Thyroid gland (tissue), 4 donors: ENCODE data around the gene MYO1D. TPM values are rescaled to one million over a fixed set of nuclear protein-coding genes. Genes with fewer than 3 reads are reported as not detected.

Experiments used
- DNase-seq, 2 donors: peaks; one replicate each; pipeline ENCODE4 v3.0.0-alpha.2; 2019
- H3K27ac ChIP-seq, 3 donors: fragments of 200-600 bp; sonication (generic); 1 replicate in 2 of 3; 2 replicates in 1 of 3; pipeline ENCODE4 v1.5.1; 2016 to 2019; ENCODE audit warnings: mild to moderate bottlenecking in 1 of 3, moderate library complexity in 1 of 3
- H3K27me3 ChIP-seq: fragments of 200-600 bp; sonication (generic); one replicate; pipeline ENCODE4 v1.5.1; 2019
- H3K36me3 ChIP-seq, 2 donors: fragments of 200-600 bp; sonication (generic); one replicate each; pipeline ENCODE4 v1.5.1; 2016 to 2019
- H3K4me1 ChIP-seq, 2 donors: fragments of 200-600 bp; sonication (generic); one replicate each; pipeline ENCODE4 v1.5.1; 2017 to 2019
- H3K4me3 ChIP-seq, 3 donors: fragments of 200-600 bp; sonication (generic); replicated peaks in 1 of 3; 1 replicate in 2 of 3; 2 replicates in 1 of 3; pipeline ENCODE4 v1.5.1; 2016; ENCODE audit warnings: mild to moderate bottlenecking in 1 of 3
- H3K9me3 ChIP-seq: fragments of 200-600 bp; sonication (generic); one replicate; pipeline ENCODE4 v1.5.1; 2017
- CTCF ChIP-seq, 6 experiments: fragments of 200-600 bp in 3 of 6; fragments of 450-650 bp in 3 of 6; sonication (generic) in 3 of 6; IDR thresholded peaks; one replicate each; pipeline ENCODE4 v1.5.1; 2016 to 2019; ENCODE audit warnings: antibody characterized with exemption in 6 of 6, mild to moderate bottlenecking in 2 of 6, inconsistent platforms in 1 of 6, moderate library complexity in 1 of 6
- POLR2A ChIP-seq, 2 donors: fragments of 450-650 bp; IDR thresholded peaks; one replicate each; pipeline ENCODE4 v1.6.1; 2017; ENCODE audit warnings: antibody characterized with exemption in 2 of 2, mild to moderate bottlenecking in 2 of 2, moderate library complexity in 1 of 2
- WGBS, 2 donors: methylation state at CpG; one replicate each; pipeline ENCODE4 v1.1.5; 2017; 5-methylcytosine and 5-hydroxymethylcytosine counted together
- intact Hi-C: fragments of 100-400 bp; cut with DNase I; formaldehyde crosslinking; loops from one replicate; pipeline ENCODE4 v1.15.1; 2023
- total RNA-seq, 4 donors: library from RNA; depleted of rRNA; stranded (reverse); fragments of >200 nt; gene quantifications; one replicate each; pipeline ENCODE4 v1.2.3, GENCODE V29; 2016

Gene MYO1D
- total RNA-seq, 4 donors from 2014 or later, result 91.9 to 143 (median 97.8) TPM

GRCh38 chr17:32536736-32537643, 339.9 kb downstream of the MYO1D start:
- no peaks in the 10 kb centered on the region for H3K4me1 ChIP-seq
- no peak overlapping the region for H3K27ac ChIP-seq
- no peaks in the 10 kb centered on the region for H3K27me3 ChIP-seq
- 62 to 77% methylated on average over 8 of the region's 8 CpGs for WGBS, 2 donors
- no peak for DNase-seq
- no peaks in the 10 kb centered on the region for H3K36me3 ChIP-seq
- intact Hi-C loops, result no loop called here
- H3K4me3 ChIP-seq, result no peak overlapping the region
- no peaks in the 10 kb centered on the region for H3K9me3 ChIP-seq
- TF ChIP-seq POLR2A (IDR thresholded peaks at IDR 0.05) (no peak), CTCF (IDR thresholded peaks at IDR 0.05) (no peak)

- no peak overlapping the region for H3K27ac ChIP-seq
- H3K4me3 ChIP-seq, result no peak overlapping the region
- H3K4me1 ChIP-seq, result no peaks in the 10 kb centered on the region
- no peaks in the 10 kb centered on the region for H3K9me3 ChIP-seq
- H3K36me3 ChIP-seq, result no peaks in the 10 kb centered on the region
- DNase-seq, result no peak
- no peak for TF ChIP-seq POLR2A (IDR thresholded peaks at IDR 0.05)
- no peak for TF ChIP-seq CTCF (IDR thresholded peaks at IDR 0.05)
- 86 to 89% methylated on average over 3 of the region's 3 CpGs for WGBS, 2 donors
- intact Hi-C loops, result no loop called here
- no peaks in the 10 kb centered on the region for H3K27me3 ChIP-seq
Measured at GRCh38 chr17:32533296-32533695, 343.6 kb downstream of the MYO1D start.

GRCh38 chr17:32529604-32530003, 347.3 kb downstream of the MYO1D start:
- H3K9me3 ChIP-seq, result no peaks in the 10 kb centered on the region
- intact Hi-C loops, result no loop called here
- H3K27ac ChIP-seq, result no peak overlapping the region
- WGBS, 2 donors, result 47 to 56% methylated on average over 10 of the region's 10 CpGs
- H3K4me3 ChIP-seq, result no peak overlapping the region
- no peak for TF ChIP-seq POLR2A (IDR thresholded peaks at IDR 0.05)
- no peak for TF ChIP-seq CTCF (IDR thresholded peaks at IDR 0.05)
- no peak for DNase-seq
- H3K27me3 ChIP-seq, result no peaks in the 10 kb centered on the region
- H3K36me3 ChIP-seq, result no peaks in the 10 kb centered on the region
- no peaks in the 10 kb centered on the region for H3K4me1 ChIP-seq

DNA sequence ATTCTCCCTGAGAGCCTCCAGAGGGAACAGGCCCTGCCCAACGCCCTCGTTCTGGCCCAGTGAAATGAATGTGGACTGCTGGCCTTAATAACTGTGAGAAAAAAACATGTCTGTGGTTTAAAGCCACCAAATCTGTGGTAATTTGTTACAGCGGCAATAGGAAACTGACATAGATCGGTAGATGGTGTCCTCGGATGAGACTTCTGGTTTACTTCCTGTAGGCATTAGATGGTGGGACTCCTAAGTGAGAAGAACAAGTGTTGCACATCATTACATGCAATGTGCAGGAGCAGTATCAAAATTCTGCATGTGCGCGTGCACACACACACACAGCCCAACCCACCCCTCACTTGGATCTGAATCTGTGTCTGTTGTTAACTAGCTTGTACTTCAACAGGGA, 348.1 kb downstream of the MYO1D start:
- Histone ChIP-seq H3K36me3 (no peaks in the 10 kb centered on the region), H3K9me3 (no peaks in the 10 kb centered on the region), H3K27ac (no peak overlapping the region), H3K4me3 (no peak overlapping the region), H3K4me1 (no peaks in the 10 kb centered on the region), H3K27me3 (no peaks in the 10 kb centered on the region)
- no peak for DNase-seq
- no peak for TF ChIP-seq POLR2A (IDR thresholded peaks at IDR 0.05)
- no peak for TF ChIP-seq CTCF (IDR thresholded peaks at IDR 0.05)
- WGBS, 2 donors, result 83 to 87% methylated on average over 7 of the region's 7 CpGs
- intact Hi-C loops, result no loop called here

- DNase-seq, result no peak
- TF ChIP-seq CTCF (IDR thresholded peaks at IDR 0.05) (no peak), POLR2A (IDR thresholded peaks at IDR 0.05) (no peak)
- no peaks in the 10 kb centered on the region for H3K4me1 ChIP-seq
- WGBS, 2 donors, result 97 to 98% methylated on average over 3 to 4 of the region's 4 CpGs
- H3K4me3 ChIP-seq, result no peak overlapping the region
- H3K36me3 ChIP-seq, result no peaks in the 10 kb centered on the region
- H3K9me3 ChIP-seq, result no peaks in the 10 kb centered on the region
- H3K27ac ChIP-seq, result no peak overlapping the region
- intact Hi-C loops, result no loop called here
- H3K27me3 ChIP-seq, result no peaks in the 10 kb centered on the region
Measured at GRCh38 chr17:32527146-32527545, 349.8 kb downstream of the MYO1D start.
